UCSD-AML1 (cell line): ENCODE data around the gene YWHAE.
"Not testable (repeated sequence)": the region's sequence is repeated elsewhere in the genome, so short reads cannot be mapped to it uniquely, and the experiment has no call there.

ENCODE experiments used
- DNase-seq: peaks from one replicate; lab custom pipeline; 2025; ENCODE audit not compliant: unreplicated experiment; lab: John Stamatoyannopoulos, UW

Gene YWHAE

DNA sequence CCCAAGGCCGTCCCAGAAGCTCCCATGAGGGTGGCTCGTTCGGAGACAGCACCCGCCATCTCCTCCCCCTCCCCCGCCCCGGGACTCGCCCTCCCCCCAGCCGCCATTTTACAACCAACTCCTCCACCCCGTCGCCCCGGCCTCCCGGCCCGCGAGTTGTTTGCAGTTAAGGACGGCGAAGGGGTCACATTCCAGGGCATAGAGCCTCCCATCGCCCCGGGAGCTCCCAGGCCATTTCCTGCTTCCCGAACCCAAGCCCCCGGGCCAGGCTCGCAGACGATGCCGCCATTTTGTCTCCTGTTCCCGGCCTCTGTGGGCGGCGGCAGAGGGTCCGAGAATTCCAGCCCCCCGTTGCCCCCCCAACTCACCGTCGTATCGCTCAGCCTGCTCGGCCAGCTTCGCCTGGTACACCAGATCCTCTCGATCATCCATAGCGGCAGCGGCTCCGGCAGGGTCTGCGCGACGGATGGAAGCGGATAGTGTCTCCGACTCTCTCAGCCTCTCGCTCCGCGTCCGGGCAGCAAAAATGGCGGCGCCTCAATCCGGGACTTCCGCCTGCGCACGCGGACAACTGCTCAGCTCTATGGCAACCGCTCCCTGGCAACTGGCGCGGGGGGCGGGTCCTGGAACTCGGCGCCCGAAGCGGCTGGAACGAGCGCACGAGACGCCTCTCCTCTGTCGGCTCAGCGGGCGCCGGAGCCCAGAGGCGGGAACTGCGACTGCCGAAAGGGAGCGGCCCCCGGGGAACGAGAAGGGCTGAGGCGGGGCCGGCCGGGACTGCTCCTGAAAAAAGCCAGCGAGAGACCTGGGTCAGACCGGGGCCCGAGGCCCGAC, at the start of gene YWHAE:
YWHAE (minus strand) TSS at position 544 of the 834 bp plus-strand sequence; CDS start at position 432, 112 bp downstream.
- DNase-seq = peak; percentile 97

DNA sequence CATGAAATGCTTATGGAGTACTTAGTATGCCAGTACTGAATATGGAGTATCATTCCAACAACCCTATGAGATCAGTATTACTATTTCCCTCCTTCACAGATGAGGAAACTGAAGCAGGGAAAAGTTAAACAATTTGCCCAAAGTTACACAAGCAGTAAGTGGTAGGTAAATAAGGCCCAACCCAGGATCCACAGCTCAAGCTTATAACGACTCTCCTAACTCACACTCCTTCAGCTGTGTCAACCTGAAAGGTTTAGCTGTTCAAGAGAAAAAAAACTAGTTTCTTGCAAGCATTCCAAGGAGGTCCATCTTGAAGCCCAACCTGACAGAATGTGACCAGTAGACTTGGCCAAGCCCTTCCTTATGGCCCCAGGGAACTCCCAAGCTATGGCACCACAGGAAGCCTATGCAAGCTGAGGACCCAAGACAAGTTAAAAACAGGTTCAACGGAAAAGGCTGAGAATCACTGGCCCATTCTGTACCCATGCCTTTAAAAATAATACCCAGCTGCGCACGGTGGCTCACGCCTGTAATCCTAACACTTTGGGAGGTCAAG, 49.5 kb upstream of the YWHAE start:
- no peak for DNase-seq

- peak; percentile 39 for DNase-seq
Measured at GRCh38 chr17:1447052-1447451, 47.0 kb upstream of the YWHAE start.

GRCh38 chr17:1446201-1446600, 46.2 kb upstream of the YWHAE start:
- no peak for DNase-seq

- DNase-seq = not testable (repeated sequence)
Measured at GRCh38 chr17:1445695-1446094, 45.7 kb upstream of the YWHAE start.

- not testable (repeated sequence) for DNase-seq
Measured at GRCh38 chr17:1442721-1443120, 42.7 kb upstream of the YWHAE start.

GRCh38 chr17:1442187-1442586, 42.2 kb upstream of the YWHAE start:
- DNase-seq = no peak

GRCh38 chr17:1440921-1441320, 40.9 kb upstream of the YWHAE start:
- no peak for DNase-seq

DNA sequence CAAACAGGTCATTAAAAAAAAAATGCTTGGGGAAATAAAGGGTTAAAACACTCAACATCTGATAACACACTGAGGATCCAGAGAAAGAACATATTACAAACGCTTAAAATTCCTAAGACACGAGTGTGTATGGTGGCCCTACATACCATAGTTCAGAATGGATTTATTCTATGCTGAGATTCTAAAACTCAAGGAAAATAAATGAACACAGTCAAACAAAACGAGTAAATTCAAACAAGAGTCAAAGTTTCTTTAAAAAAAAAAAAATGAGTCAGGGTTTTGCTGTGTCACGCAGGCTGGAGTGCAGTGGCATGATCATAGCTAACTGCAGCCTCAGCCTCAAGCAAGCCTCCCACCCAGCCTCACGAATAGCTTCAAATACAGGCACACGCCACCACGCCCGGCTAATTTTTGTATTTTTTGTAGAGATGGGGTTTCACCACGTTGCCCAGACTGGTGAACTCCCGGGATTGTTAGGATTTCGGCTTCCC, 38.6 kb upstream of the YWHAE start:
- no peak for DNase-seq

DNA sequence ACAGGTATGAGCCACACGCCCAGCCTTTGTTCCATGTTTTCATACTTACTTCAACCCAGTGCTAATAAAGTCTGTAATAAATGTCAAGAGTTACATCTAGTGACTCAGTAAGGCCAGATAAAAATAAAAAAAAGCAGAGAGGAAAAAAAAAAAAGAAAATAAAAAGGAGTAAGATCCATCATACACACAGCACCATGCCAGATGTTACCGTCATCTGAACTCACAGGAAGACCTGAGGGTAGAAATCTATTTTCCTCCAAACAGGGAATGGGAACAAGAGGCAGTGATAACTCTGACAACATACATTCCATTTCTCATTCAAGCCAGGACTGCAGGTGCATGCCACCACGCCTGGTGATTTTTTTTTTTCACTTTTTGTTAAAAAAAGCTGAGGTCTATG, 35.3 kb upstream of the YWHAE start:
- DNase-seq = no peak

DNA sequence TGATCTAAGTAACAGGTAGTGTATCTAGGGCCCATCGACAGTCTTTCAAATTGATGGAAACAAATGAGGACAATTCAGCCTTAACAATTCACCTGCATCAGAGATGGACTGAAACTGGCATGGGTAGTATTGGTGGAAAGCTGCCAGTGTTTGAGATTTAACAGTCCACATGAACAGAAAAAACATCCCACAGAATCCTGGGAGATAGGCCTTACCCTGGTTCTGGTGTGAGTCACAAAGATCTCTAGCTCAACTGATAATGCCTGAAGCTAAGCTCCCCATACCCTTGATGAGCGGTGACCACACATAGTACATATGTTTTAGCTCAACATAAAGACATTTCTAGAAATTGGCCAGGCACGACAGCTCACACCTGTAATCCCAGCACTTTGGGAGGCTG, 34.1 kb upstream of the YWHAE start:
- no peak for DNase-seq

DNA sequence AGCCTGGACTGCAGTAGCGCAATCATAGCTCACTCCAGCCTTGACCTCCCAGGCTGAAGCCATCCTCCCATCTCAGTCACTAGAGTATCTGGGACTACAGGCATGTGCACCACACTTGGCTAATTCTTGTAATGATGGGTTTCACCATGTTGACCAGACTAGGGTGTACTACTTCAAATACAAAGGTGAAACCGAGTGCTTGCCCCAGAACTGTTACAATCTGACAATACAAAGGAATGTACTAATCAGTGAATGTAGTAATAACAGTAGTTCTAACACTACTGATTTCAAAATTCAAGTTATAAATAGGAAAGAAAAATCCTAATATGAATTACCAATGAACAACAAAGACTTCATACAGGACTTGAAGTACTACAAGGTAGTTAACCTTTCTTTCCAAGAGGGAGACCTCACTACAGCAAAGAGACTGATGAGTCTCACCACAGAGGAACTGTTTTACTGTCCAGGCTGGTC, 31.6 kb upstream of the YWHAE start:
- no peak for DNase-seq

DNA sequence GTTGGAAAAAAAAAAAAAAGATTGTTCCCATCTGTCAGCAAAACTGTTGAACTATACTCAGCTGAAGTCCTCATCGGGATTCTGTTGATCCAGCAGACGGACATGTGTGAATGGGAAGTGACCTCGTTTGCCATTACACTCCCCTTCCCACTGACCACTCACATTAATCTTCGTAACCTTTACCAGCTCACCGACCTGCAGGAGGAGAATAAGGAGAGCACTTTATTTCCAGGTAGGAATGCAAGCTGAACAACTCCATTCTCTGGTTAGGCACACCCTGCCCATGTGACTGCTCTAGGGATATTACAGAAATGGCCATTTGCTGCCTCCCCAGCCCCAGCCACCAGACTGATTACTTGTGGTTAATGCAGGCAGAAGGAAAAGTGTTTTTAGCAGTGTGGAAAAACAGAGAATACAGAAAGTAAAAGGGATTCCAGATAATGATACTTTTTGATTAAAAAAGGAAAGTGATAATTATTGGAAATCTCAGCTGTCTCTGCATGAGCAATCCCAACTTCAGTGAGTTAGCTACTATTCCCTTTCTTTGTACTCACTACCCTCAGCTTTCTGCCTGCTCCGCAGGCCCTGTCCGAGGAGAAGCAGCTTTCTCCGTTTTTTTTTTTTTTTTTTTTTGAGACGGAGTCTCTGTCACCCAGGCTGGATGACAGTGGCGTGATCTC, 23.6 kb upstream of the YWHAE start:
- DNase-seq = no peak

DNA sequence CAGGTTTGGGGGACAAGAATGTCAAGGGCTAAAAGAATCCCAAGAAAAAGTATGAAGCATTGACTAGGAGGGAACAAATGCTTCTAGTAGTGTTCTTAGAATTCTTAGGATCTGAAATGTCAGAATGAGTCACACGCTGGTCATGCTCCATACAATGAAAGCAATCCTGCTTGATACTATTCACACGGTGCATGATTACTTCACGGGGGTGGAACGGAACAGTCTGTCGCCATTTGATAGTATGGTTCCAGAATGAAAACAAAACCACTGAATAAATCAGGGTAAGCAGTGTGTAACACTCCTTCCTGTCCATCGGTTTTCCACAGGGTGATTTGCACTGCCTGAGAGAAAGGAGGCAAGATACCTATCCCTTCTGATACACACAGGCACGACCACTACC, 22.9 kb upstream of the YWHAE start:
- no peak for DNase-seq

- DNase-seq = no peak
Measured at GRCh38 chr17:1421470-1421869, 21.4 kb upstream of the YWHAE start.

- no peak for DNase-seq
Measured at GRCh38 chr17:1420981-1421380, 21.0 kb upstream of the YWHAE start.

GRCh38 chr17:1420163-1420562, 20.1 kb upstream of the YWHAE start:
- no peak for DNase-seq

- DNase-seq = not testable (repeated sequence)
Measured at GRCh38 chr17:1418476-1418875, 18.5 kb upstream of the YWHAE start.

- no peak for DNase-seq
Measured at GRCh38 chr17:1416414-1416813, 16.4 kb upstream of the YWHAE start.

DNA sequence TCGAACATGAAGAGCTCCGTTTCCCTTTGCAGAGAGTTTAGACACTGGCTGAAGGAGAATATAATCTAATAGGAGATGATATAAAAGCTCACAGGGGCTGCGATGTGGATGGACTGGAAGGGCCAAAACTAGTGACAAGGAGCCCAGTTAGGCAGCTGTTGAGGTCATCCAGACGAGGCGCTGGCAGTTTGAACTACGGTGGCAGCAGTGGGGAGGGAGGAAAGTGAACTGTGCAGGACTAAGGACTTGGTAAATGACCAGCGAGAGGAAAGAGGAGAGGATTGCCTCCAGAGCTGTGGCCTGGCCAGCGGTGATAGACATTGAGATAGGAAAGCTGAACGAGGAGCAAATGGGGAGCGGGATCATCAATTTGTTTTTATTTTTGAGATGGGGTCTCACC, 14.6 kb upstream of the YWHAE start:
- DNase-seq = no peak

DNA sequence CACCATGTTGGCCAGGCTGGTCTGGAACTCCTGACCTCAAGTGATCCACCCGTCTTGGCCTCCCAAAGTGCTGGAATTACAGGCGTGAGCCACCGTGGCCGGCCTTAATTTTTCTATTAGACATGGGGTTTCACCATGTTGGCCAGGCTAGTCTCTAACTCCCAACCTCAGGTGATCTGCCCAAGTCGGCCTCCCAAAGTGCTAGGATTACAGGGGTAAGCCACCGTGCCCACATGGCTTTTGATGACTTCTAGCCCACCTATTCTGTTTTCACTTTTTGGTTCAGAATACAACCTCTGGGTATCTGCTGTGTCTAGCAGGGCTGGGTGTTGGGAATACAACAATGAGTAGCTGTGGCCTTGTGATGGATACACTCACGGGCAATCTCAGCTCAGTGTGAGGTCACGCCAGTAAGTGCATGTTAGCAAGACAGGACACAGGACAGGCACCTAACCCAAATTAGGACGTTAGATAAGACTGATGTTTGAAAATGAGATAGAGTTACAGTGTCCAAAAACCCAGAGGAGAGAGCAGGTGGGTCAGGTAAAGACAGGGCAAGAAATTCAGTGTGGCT, 14.1 kb upstream of the YWHAE start:
- no peak for DNase-seq
